T-helper 2 cell treated with Interferon-gamma antibody and Interleukin-4, amounts not matched to agents 5 μg/mL and 100 μg/mL, for 36 hours (primary cell): ENCODE measurements around the gene PRSS50.

Experiments used
- DNase-seq: peaks from one replicate; pipeline ENCODE4 v3.0.0; 2021; ENCODE audit warnings: low spot score
- H3K27ac Mint-ChIP-seq: one replicate; pipeline ENCODE4 v1.8.0; 2021; ENCODE audit warnings: mild to moderate bottlenecking, mixed read lengths
- H3K27me3 Mint-ChIP-seq: one replicate; pipeline ENCODE4 v1.8.0; 2021; ENCODE audit warnings: low read depth, mixed read lengths
- H3K36me3 Mint-ChIP-seq: one replicate; pipeline ENCODE4 v1.8.0; 2021; ENCODE audit warnings: low read depth, mixed read lengths
- H3K4me1 Mint-ChIP-seq: one replicate; pipeline ENCODE4 v1.8.0; 2021; ENCODE audit warnings: low read depth, mixed read lengths
- H3K4me3 Mint-ChIP-seq: one replicate; pipeline ENCODE4 v1.8.0; 2022; ENCODE audit warnings: mild to moderate bottlenecking, moderate library complexity, mixed read lengths
- H3K9me3 Mint-ChIP-seq: one replicate; pipeline ENCODE4 v1.8.0; 2021; ENCODE audit warnings: mixed read lengths

Gene PRSS50

DNA sequence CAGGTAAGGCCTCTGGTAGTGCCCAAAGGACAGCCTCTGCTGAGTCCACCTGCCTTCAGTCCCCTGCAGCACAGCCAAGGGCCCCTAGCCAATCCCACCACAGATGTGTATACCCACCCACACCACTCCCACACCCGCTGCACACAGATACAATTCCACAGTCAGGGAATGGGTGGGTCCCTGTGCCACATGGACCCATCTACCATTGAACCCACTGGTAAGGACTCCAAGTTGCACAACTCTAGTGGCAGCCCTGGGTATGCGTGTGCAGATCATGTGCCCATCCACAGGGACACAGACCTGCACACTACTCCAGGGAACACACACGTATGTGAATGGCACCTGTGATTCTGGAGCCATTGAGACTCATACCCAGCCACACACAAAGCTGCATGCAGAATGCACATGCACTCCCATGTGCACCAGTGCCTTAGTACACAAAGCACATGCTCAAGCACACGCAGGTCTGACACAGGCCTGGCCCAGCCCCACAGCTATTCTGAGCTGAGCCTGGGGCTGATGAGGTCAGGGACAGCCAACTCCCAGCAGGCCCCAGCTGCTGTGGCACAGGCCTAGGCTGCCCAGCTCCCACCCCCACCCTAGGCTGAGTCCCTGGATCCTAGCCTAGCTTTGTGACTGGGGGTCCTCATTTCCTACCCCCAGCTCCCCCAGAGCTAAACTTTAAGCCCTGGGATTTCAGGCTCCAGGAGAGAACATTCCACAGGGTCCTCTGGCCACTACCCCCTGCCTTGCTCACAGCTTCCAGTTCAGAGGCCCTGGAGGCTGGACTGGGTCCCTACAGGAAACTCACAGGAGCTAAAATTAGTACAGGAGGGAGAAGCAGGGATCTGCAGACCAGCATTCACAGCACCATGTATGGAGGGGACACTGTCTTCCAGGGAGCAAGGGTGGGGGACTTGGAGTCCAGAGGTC is 21.4 kb downstream of the PRSS50 start:
- Mint-ChIP-seq H3K4me3 (peak overlapping the region; percentile 53), H3K27me3 (peaks cover 37% of the 10 kb centered on the region), H3K36me3 (no peaks in the 10 kb centered on the region)

GRCh38 chr3:46695177-46695961 is 22.3 kb downstream of the PRSS50 start:
- Mint-ChIP-seq H3K36me3 (no peaks in the 10 kb centered on the region), H3K9me3 (no peaks in the 10 kb centered on the region), H3K4me3 (peak overlapping the region; percentile 53), H3K4me1 (peaks cover 26% of the 10 kb centered on the region), H3K27me3 (peaks cover 32% of the 10 kb centered on the region), H3K27ac (peak overlapping the region; percentile 78)
- DNase-seq: peak; percentile 23

More for the DNA sequence above, 21.4 kb downstream of the PRSS50 start:
- no peak for DNase-seq
- H3K27ac Mint-ChIP-seq: peak overlapping the region; percentile 78
- H3K4me1 Mint-ChIP-seq: peaks cover 24% of the 10 kb centered on the region
- no peaks in the 10 kb centered on the region for H3K9me3 Mint-ChIP-seq

- Mint-ChIP-seq H3K27me3 (peaks cover 27% of the 10 kb centered on the region), H3K27ac (no peak overlapping the region), H3K4me1 (peaks cover 26% of the 10 kb centered on the region), H3K36me3 (no peaks in the 10 kb centered on the region), H3K9me3 (no peaks in the 10 kb centered on the region), H3K4me3 (peak overlapping the region; percentile 50)
- no peak for DNase-seq
These were observed 23.1 kb downstream of the PRSS50 start for GRCh38 chr3:46694520-46694919.

GRCh38 chr3:46693892-46694226 is 23.8 kb downstream of the PRSS50 start:
- Mint-ChIP-seq H3K4me1 (peaks cover 26% of the 10 kb centered on the region), H3K27me3 (peaks cover 23% of the 10 kb centered on the region), H3K36me3 (no peaks in the 10 kb centered on the region), H3K27ac (no peak overlapping the region), H3K9me3 (no peaks in the 10 kb centered on the region), H3K4me3 (no peak overlapping the region)
- DNase-seq: no peak

DNA sequence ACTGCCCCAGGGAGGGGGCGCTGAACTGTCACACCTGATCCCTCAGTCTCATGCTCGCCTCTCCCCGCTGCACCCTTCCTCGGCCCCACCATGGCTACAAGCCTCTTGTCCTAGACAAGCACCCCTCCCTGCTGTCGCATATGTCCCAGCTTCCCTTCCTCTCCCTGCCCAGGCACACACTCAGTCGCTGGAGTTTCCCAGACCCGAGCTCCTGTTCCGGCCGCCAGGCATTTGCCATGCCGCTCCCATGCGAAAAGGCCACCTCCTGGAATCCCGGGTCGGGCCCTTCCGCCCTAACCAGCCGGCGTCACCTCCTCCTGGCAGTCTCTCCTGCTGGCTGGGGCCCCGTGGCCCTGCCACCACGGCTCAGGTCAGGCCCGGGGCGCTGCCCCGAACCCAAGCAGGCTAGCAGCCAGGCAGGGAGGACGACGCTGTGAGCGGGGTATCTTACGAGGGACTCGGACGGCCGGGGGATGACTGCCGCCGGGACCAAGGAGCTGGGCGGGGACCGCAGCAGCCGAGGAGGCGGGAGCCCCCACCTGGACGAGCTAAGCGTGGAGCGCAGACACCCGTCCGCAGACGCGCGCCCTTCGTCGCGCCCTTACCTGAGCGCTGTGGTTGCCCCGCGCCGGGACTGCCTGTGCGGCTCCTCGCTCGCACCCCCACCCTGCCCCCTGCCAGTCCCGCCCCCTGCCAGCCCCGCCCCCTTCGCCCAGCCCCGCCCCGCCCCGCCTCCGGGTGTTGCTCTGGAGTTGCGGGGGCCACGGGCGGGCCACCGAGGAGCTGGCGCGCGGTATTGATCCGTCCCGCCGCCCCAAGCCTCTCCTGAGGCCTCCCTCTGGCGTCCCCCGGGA is 24.4 kb downstream of the PRSS50 start, which contains the start of gene ALS2CL:
ALS2CL (minus strand) TSS at position 642 of the 854 bp plus-strand sequence. CDS start 4,239 bp downstream, outside the sequence.
- Mint-ChIP-seq H3K27ac (no peak within 1 kb of the TSS), H3K4me1 (peaks cover 26% of the 10 kb centered on the region)

GRCh38 chr3:46692566-46692990 is 25.1 kb downstream of the PRSS50 start:
- peaks cover 17% of the 10 kb centered on the region for H3K27me3 Mint-ChIP-seq
- peak overlapping the region; percentile 82 for H3K4me3 Mint-ChIP-seq
- no peak overlapping the region for H3K27ac Mint-ChIP-seq
- no peaks in the 10 kb centered on the region for H3K36me3 Mint-ChIP-seq
- H3K4me1 Mint-ChIP-seq: peaks cover 26% of the 10 kb centered on the region
- H3K9me3 Mint-ChIP-seq: no peaks in the 10 kb centered on the region
- DNase-seq: no peak

More for the DNA sequence above, 24.4 kb downstream of the PRSS50 start, which contains the start of gene ALS2CL:
- H3K27me3 Mint-ChIP-seq: peaks cover 21% of the 10 kb centered on the region
- no peaks in the 10 kb centered on the region for H3K9me3 Mint-ChIP-seq
- H3K4me3 Mint-ChIP-seq: peak within 1 kb of the TSS; percentile 82
- H3K36me3 Mint-ChIP-seq: no peaks in the 10 kb centered on the region
- peak; percentile 30 for DNase-seq

DNA sequence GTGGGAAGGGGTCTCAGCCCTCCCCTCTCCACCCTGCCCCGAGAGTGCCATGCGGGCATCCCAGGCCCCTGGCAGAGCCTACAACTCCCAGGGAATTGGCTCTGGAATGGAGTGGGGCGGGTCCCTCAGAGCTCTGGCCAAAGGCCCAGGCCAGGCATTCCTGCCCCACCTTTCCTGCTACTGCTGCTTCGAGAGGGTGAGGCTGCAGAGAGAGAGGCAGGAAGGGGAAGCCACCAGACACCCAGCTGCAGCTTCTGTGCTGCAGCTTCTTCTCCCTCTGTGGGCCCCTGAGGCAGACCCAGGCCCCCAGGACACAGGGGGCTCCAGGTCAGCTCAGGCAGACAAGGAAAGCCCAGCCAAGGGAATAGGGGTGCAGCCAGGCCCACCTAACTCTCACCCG is 26.9 kb downstream of the PRSS50 start:
- Mint-ChIP-seq H3K36me3 (no peaks in the 10 kb centered on the region), H3K4me3 (no peak overlapping the region), H3K4me1 (peaks cover 22% of the 10 kb centered on the region), H3K27ac (no peak overlapping the region), H3K9me3 (no peaks in the 10 kb centered on the region), H3K27me3 (peaks cover 17% of the 10 kb centered on the region)
- no peak for DNase-seq

- Mint-ChIP-seq H3K27me3 (no peaks in the 10 kb centered on the region), H3K4me3 (no peak overlapping the region), H3K27ac (no peak overlapping the region), H3K9me3 (no peaks in the 10 kb centered on the region), H3K4me1 (no peaks in the 10 kb centered on the region), H3K36me3 (no peaks in the 10 kb centered on the region)
- no peak for DNase-seq
These were observed 32.2 kb downstream of the PRSS50 start for GRCh38 chr3:46685446-46685845.

DNA sequence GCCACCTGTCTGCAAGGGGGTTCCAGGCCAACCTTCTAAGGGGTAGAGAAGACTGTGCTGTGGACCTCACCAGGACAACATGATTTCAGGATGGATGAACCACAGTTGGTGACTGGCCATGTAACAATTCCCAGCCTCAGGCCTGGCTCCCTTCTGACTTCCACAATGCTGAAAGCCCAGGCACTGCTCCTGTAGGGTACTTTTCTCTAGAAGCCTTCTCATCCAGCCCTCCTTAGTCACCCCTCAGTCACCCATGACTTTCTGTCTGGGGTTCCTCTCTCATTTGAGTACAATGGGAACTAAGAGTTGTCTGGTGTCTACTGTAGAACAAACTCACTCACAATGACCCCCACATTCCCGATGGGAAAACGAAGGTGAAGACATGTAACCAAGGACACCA is 32.8 kb downstream of the PRSS50 start:
- Mint-ChIP-seq H3K9me3 (no peaks in the 10 kb centered on the region), H3K36me3 (no peaks in the 10 kb centered on the region), H3K4me3 (no peak overlapping the region), H3K4me1 (no peaks in the 10 kb centered on the region), H3K27ac (no peak overlapping the region), H3K27me3 (no peaks in the 10 kb centered on the region)
- no peak for DNase-seq

DNA sequence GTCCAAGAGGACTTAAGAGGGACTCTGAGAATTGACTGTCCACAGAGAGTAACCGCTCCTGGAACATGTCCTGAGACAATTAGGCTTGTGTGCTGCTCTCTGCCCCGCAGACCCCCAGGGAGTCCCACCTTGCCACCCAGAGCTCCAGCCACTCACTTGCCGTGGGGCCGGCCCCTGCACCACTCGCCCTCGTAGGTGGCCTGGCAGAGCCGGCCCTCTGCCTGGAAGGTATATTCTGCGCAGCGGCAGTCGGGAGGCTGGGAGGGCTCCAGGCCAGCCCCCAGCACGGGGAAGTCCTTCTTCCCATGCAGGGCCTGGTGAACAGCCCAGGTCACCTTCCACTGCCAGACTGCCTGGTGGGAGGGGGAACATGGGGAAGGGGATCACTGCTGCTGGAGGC is 34.7 kb downstream of the PRSS50 start:
- DNase-seq: no peak
- H3K9me3 Mint-ChIP-seq: no peaks in the 10 kb centered on the region
- no peak overlapping the region for H3K27ac Mint-ChIP-seq
- H3K4me1 Mint-ChIP-seq: no peaks in the 10 kb centered on the region
- H3K36me3 Mint-ChIP-seq: no peaks in the 10 kb centered on the region
- no peaks in the 10 kb centered on the region for H3K27me3 Mint-ChIP-seq
- H3K4me3 Mint-ChIP-seq: no peak overlapping the region

- no peaks in the 10 kb centered on the region for H3K27me3 Mint-ChIP-seq
- no peak for DNase-seq
- H3K9me3 Mint-ChIP-seq: no peaks in the 10 kb centered on the region
- no peaks in the 10 kb centered on the region for H3K4me1 Mint-ChIP-seq
- no peaks in the 10 kb centered on the region for H3K36me3 Mint-ChIP-seq
- H3K27ac Mint-ChIP-seq: no peak overlapping the region
- H3K4me3 Mint-ChIP-seq: no peak overlapping the region
These were observed 35.7 kb downstream of the PRSS50 start for GRCh38 chr3:46681856-46682540.

GRCh38 chr3:46681387-46681786 is 36.3 kb downstream of the PRSS50 start:
- no peaks in the 10 kb centered on the region for H3K27me3 Mint-ChIP-seq
- H3K27ac Mint-ChIP-seq: no peak overlapping the region
- H3K4me3 Mint-ChIP-seq: no peak overlapping the region
- H3K36me3 Mint-ChIP-seq: no peaks in the 10 kb centered on the region
- no peaks in the 10 kb centered on the region for H3K9me3 Mint-ChIP-seq
- H3K4me1 Mint-ChIP-seq: no peaks in the 10 kb centered on the region
- no peak for DNase-seq

DNA sequence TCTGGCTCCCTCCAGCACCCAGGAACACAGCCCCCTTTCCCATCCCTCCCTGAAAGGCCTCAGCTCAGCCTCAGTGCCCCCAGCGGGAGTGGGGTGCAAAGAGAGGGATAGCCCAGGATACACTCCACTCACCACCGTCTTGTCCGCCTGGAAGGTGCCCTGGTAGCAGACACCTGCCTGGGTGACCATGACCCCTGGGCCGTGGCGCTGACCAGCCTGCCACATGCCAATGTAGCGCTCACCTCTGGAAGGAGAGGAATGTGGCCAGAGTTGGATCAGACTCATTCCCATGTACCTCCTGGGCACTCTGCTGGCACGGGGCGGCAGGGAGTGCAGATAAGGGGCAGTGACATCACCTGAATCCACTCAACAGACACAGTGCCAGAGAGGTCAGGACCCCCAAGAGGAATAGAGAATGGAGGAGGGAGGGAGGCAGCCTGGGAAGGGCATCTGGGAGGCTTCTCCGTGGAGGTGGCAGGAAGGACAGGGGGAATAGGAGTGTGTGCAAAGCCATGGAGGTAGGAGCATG is 37.3 kb downstream of the PRSS50 start:
- Mint-ChIP-seq H3K36me3 (no peaks in the 10 kb centered on the region), H3K4me3 (no peak overlapping the region), H3K27me3 (no peaks in the 10 kb centered on the region), H3K9me3 (no peaks in the 10 kb centered on the region), H3K4me1 (no peaks in the 10 kb centered on the region), H3K27ac (no peak overlapping the region)
- DNase-seq: no peak
